IPS DF 4.7 (cell line): ENCODE measurements around the gene RALGAPA2.

Source experiments
- DNase-seq: peaks from one replicate; pipeline ENCODE4 v3.0.0-alpha.2; 2013; ENCODE audit warnings: low spot score; ENCODE audit errors: extremely low read depth

The RALGAPA2 gene

GRCh38 chr20:20683481-20684321 is 28.7 kb downstream of the RALGAPA2 start:
- DNase-seq = no peak

- no peak for DNase-seq
Observed at GRCh38 chr20:20683020-20683419, 29.4 kb downstream of the RALGAPA2 start.

- DNase-seq = no peak
Observed at GRCh38 chr20:20680991-20681508, 31.4 kb downstream of the RALGAPA2 start.

- DNase-seq = no peak
Observed at GRCh38 chr20:20679316-20679715, 33.1 kb downstream of the RALGAPA2 start.

GRCh38 chr20:20677186-20677585 is 35.3 kb downstream of the RALGAPA2 start:
- no peak for DNase-seq

GRCh38 chr20:20668639-20669038 is 43.8 kb downstream of the RALGAPA2 start:
- DNase-seq = no peak

GRCh38 chr20:20666359-20666758 is 46.1 kb downstream of the RALGAPA2 start:
- no peak for DNase-seq

- no peak for DNase-seq
Observed at GRCh38 chr20:20665606-20666332, 46.7 kb downstream of the RALGAPA2 start.

GRCh38 chr20:20664795-20665589 is 47.5 kb downstream of the RALGAPA2 start:
- DNase-seq = no peak

- no peak for DNase-seq
Observed at GRCh38 chr20:20663841-20664240, 48.6 kb downstream of the RALGAPA2 start.

GRCh38 chr20:20658871-20659431 is 53.5 kb downstream of the RALGAPA2 start:
- no peak for DNase-seq

GRCh38 chr20:20658123-20658522 is 54.3 kb downstream of the RALGAPA2 start:
- no peak for DNase-seq

GRCh38 chr20:20657092-20657491 is 55.4 kb downstream of the RALGAPA2 start:
- DNase-seq = no peak

GRCh38 chr20:20655883-20656282 is 56.6 kb downstream of the RALGAPA2 start:
- no peak for DNase-seq

GRCh38 chr20:20649945-20650344 is 62.5 kb downstream of the RALGAPA2 start:
- no peak for DNase-seq

GRCh38 chr20:20643927-20644326 is 68.5 kb downstream of the RALGAPA2 start:
- DNase-seq = no peak

GRCh38 chr20:20641783-20642182 is 70.7 kb downstream of the RALGAPA2 start:
- no peak for DNase-seq

GRCh38 chr20:20638878-20639277 is 73.6 kb downstream of the RALGAPA2 start:
- no peak for DNase-seq

GRCh38 chr20:20637998-20638725 is 74.3 kb downstream of the RALGAPA2 start:
- no peak for DNase-seq

GRCh38 chr20:20635006-20635405 is 77.4 kb downstream of the RALGAPA2 start:
- no peak for DNase-seq

GRCh38 chr20:20632644-20633043 is 79.8 kb downstream of the RALGAPA2 start:
- DNase-seq = no peak
